ENCODE results near the gene ZFP36L1. TPM values are rescaled to one million over a fixed set of nuclear protein-coding genes. Genes with fewer than 3 reads are reported as not detected.
A peak's percentile ranks its signal among the peaks of the same experiment; 100 is the strongest.

Gene ZFP36L1
- total RNA-seq, 1 donor from 2014 or later: 42.9 TPM

DNA sequence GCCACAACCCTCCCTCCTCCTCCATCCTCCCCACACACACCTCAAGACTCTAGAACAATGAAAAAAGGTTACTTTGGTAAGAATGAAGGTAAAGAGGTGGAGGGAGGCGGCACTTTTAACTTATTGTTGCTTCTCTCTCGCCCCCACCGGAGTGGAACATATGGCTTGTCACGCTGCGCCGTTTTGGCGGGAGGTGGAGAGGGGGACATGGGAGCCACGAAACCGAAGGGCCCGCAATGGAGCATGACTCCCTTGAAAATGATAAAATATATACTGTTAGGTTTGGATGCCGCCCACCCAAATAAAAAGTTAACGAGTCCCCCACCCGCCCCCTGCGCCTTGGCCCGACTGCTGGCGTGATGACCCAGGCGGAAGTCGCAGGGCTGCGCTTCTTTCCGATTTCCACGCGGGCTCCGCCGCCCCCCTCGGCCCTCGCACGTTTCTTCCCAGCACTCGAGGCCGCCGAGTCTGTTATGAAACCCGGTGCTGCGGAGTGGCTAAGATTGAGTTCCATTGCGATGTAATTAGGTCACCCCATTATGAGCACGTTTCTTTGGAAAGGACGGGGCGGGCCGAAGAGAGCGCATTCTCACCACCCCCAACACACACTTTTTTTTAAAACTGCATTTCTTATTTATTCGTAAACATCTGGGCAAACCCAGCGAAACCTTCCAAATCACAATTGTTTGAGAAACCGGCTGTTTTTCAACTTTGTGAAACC is 1.4 kb upstream of the ZFP36L1 start:
- peaks cover 35% of the 10 kb centered on the region for H3K36me3 Mint-ChIP-seq
- H3F3A ChIP-seq (ENCODE audit: low read depth): peaks cover 89% of the 10 kb centered on the region
- H3K27ac Mint-ChIP-seq: peak overlapping the region; percentile 100
- H2AFZ ChIP-seq (replicated peaks): no peak overlapping the region
- peaks cover 33% of the 10 kb centered on the region for H3K27me3 Mint-ChIP-seq (ENCODE audit: insufficient read depth, low read depth)
- peaks cover 28% of the 10 kb centered on the region for H3K4me1 ChIP-seq
- peaks cover 35% of the 10 kb centered on the region for H4K20me1 ChIP-seq (ENCODE audit: low read depth)
- H3K79me2 ChIP-seq (ENCODE audit: low read depth): peaks cover 68% of the 10 kb centered on the region
- no peaks in the 10 kb centered on the region for H3K9me3 ChIP-seq (ENCODE audit: low read depth)
- peaks cover 15% of the 10 kb centered on the region for H3K9me3 Mint-ChIP-seq
- peak overlapping the region; percentile 80 for H3K9ac ChIP-seq
- TF ChIP-seq EZH2phosphoT487 (IDR thresholded peaks at IDR 0.05) (no peak), EZH2 (IDR thresholded peaks at IDR 0.05) (no peak)
- TF ChIP-seq, protein P1, sequence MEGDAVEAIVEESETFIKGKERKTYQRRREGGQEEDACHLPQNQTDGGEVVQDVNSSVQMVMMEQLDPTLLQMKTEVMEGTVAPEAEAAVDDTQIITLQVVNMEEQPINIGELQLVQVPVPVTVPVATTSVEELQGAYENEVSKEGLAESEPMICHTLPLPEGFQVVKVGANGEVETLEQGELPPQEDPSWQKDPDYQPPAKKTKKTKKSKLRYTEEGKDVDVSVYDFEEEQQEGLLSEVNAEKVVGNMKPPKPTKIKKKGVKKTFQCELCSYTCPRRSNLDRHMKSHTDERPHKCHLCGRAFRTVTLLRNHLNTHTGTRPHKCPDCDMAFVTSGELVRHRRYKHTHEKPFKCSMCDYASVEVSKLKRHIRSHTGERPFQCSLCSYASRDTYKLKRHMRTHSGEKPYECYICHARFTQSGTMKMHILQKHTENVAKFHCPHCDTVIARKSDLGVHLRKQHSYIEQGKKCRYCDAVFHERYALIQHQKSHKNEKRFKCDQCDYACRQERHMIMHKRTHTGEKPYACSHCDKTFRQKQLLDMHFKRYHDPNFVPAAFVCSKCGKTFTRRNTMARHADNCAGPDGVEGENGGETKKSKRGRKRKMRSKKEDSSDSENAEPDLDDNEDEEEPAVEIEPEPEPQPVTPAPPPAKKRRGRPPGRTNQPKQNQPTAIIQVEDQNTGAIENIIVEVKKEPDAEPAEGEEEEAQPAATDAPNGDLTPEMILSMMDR (IDR thresholded peaks at IDR 0.05): no peak
- H3K4me3 ChIP-seq: peak overlapping the region; percentile 94
- peak; percentile 65 for DNase-seq (ENCODE audit: low spot score)
- peak overlapping the region; percentile 99 for H3K27ac ChIP-seq
- no peaks in the 10 kb centered on the region for H3K27me3 ChIP-seq
- peak overlapping the region; percentile 97 for H3K4me2 ChIP-seq
- peaks cover 40% of the 10 kb centered on the region for H3K4me1 Mint-ChIP-seq
- peak overlapping the region; percentile 94 for H3K4me3 Mint-ChIP-seq
- H3K36me3 ChIP-seq: no peaks in the 10 kb centered on the region

DNA sequence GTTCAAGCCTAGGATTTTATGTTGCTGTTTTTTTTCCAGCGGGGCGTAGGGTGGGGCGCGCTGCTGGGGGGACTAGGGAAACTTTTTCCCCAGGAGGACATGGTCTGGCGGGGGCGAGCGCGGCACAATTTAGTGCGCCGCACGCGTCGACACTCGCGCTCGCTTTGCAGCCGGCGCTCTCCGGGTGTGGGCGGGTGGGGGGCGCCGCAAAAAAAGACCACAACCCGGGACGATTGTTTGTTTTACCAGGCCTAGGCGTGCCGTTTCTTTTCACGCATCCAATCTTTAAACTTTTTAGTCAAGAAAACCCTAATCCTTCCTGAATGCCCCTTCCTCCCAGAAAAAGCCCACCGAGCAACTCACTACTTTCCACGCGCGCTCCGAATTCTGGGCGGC is 865 bp upstream of the ZFP36L1 start:
- no peaks in the 10 kb centered on the region for H3K9me3 ChIP-seq (ENCODE audit: low read depth)
- H3K36me3 ChIP-seq: no peaks in the 10 kb centered on the region
- DNase-seq (ENCODE audit: low spot score): no peak
- H3K79me2 ChIP-seq (ENCODE audit: low read depth): peaks cover 74% of the 10 kb centered on the region
- peaks cover 44% of the 10 kb centered on the region for H3K4me1 Mint-ChIP-seq
- H3K4me3 ChIP-seq: peak overlapping the region; percentile 94
- peak overlapping the region; percentile 80 for H3K9ac ChIP-seq
- H3K4me1 ChIP-seq: peaks cover 31% of the 10 kb centered on the region
- no peak for TF ChIP-seq EZH2phosphoT487 (IDR thresholded peaks at IDR 0.05)
- TF ChIP-seq, protein P1 (IDR thresholded peaks at IDR 0.05): no peak
- TF ChIP-seq EZH2 (IDR thresholded peaks at IDR 0.05): no peak
- H3F3A ChIP-seq (ENCODE audit: low read depth): peaks cover 93% of the 10 kb centered on the region
- H4K20me1 ChIP-seq (ENCODE audit: low read depth): peaks cover 41% of the 10 kb centered on the region
- no peak overlapping the region for H2AFZ ChIP-seq (replicated peaks)
- H3K4me2 ChIP-seq: peak overlapping the region; percentile 97
- peaks cover 33% of the 10 kb centered on the region for H3K27me3 Mint-ChIP-seq (ENCODE audit: insufficient read depth, low read depth)
- peaks cover 12% of the 10 kb centered on the region for H3K9me3 Mint-ChIP-seq
- H3K36me3 Mint-ChIP-seq: peaks cover 39% of the 10 kb centered on the region
- peak overlapping the region; percentile 94 for H3K4me3 Mint-ChIP-seq
- H3K27ac Mint-ChIP-seq: peak overlapping the region; percentile 100
- H3K27ac ChIP-seq: peak overlapping the region; percentile 99
- H3K27me3 ChIP-seq: no peaks in the 10 kb centered on the region

DNA sequence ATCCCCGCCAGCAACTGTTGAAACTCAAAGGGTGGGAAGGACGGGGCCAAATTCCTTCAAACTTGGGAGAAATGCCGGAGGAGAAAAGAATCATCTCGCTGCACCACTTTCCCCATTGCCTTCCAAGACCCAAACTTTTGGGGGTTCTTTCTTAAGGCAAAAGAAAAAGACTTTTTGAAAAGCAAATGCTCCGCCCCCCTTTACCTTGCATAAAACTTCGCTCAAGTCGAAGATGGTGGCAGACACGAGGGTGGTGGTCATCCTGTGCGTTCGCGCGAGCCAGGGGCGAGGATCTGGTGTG is 239 bp downstream of the ZFP36L1 start:
- Histone ChIP-seq H3K4me2 (peak overlapping the region; percentile 97), H3K27me3 (no peaks in the 10 kb centered on the region), H2AFZ (replicated peaks) (no peak overlapping the region), H3K36me3 (peaks cover 10% of the 10 kb centered on the region), H4K20me1 (ENCODE audit: low read depth) (peaks cover 52% of the 10 kb centered on the region), H3K4me3 (peak overlapping the region; percentile 94), H3K79me2 (ENCODE audit: low read depth) (peaks cover 85% of the 10 kb centered on the region), H3K27ac (peak overlapping the region; percentile 99), H3K9ac (peak overlapping the region; percentile 86), H3F3A (ENCODE audit: low read depth) (peaks cover 98% of the 10 kb centered on the region), H3K4me1 (peaks cover 40% of the 10 kb centered on the region), H3K9me3 (ENCODE audit: low read depth) (no peaks in the 10 kb centered on the region)
- TF ChIP-seq, protein P1 (IDR thresholded peaks at IDR 0.05): no peak
- no peak for TF ChIP-seq EZH2 (IDR thresholded peaks at IDR 0.05)
- H3K9me3 Mint-ChIP-seq: peaks cover 12% of the 10 kb centered on the region
- H3K36me3 Mint-ChIP-seq: peaks cover 48% of the 10 kb centered on the region
- peaks cover 33% of the 10 kb centered on the region for H3K27me3 Mint-ChIP-seq (ENCODE audit: insufficient read depth, low read depth)
- DNase-seq (ENCODE audit: low spot score): no peak
- H3K4me3 Mint-ChIP-seq: peak overlapping the region; percentile 94
- H3K27ac Mint-ChIP-seq: peak overlapping the region; percentile 99
- peaks cover 49% of the 10 kb centered on the region for H3K4me1 Mint-ChIP-seq
